Endothelial cell of umbilical vein (primary cell): ENCODE data around the gene HECTD1.
"Not testable (repeated sequence)": the region's sequence is repeated elsewhere in the genome, so short reads cannot be mapped to it uniquely, and the experiment has no call there.

Experiments
- CTCF ChIP-seq, 2 donors: IDR thresholded peaks; 1 replicate in 1 of 2; 2 replicates in 1 of 2; pipeline ENCODE4 v1.5.1; 2011; ENCODE audit warnings: low read length in 2 of 2, mild to moderate bottlenecking in 2 of 2, moderate library complexity in 2 of 2, control low read depth in 1 of 2, inconsistent platforms in 1 of 2, low read depth in 1 of 2; ENCODE audit not compliant: insufficient read depth in 1 of 2; ENCODE audit errors: extremely low read depth in 1 of 2
- EZH2 ChIP-seq: IDR thresholded peaks from 2 replicates; pipeline ENCODE4 v1.6.1; 2012; ENCODE audit warnings: borderline replicate concordance, low read depth, mild to moderate bottlenecking, moderate library complexity, low read length, inconsistent platforms; ENCODE audit not compliant: severe bottlenecking
- FOS ChIP-seq: IDR thresholded peaks from 2 replicates; pipeline ENCODE4 v1.6.1; 2011; ENCODE audit warnings: mild to moderate bottlenecking, low read length, moderate library complexity, borderline replicate concordance; ENCODE audit not compliant: insufficient read depth
- MAX ChIP-seq: IDR thresholded peaks from 2 replicates; pipeline ENCODE4 v1.6.1; 2011; ENCODE audit not compliant: insufficient read depth, insufficient read length
- MYC ChIP-seq: IDR thresholded peaks from one replicate; pipeline ENCODE4 v1.6.1; 2011; ENCODE audit warnings: mild to moderate bottlenecking, low read depth, low read length
- POLR2A ChIP-seq: IDR thresholded peaks from 2 replicates; pipeline ENCODE4 v1.6.1; 2012; ENCODE audit warnings: low read depth, mild to moderate bottlenecking, control low read depth, low read length

GRCh38 chr14:31242161-31242940 is 34.8 kb upstream of the HECTD1 start:
- TF ChIP-seq CTCF (IDR thresholded peaks at IDR 0.05; ENCODE audit: extremely low read depth in 1 of 2, insufficient read depth in 1 of 2, low read depth in 1 of 2, low read length in 2 of 2); EZH2; POLR2A; FOS; MYC; MAX: not testable (repeated sequence)
